SU-DHL-6 (cell line): ENCODE measurements around the gene MCF2L2.

Experiments
- H2AFZ ChIP-seq: fragments of 200-600 bp; sonication (generic); 2 replicates; pipeline ENCODE4 v1.6.1; 2014; ENCODE audit warnings: low read depth, mild to moderate bottlenecking, moderate library complexity, mixed read lengths, antibody characterized with exemption, low read length; ENCODE audit not compliant: severe bottlenecking
- H3F3A ChIP-seq: fragments of 200-600 bp; shearing (Covaris generic); 2 replicates; pipeline ENCODE4 v1.6.0; 2016; ENCODE audit warnings: antibody characterized with exemption, mild to moderate bottlenecking; ENCODE audit not compliant: insufficient read depth
- H3K27ac ChIP-seq: fragments of 200-600 bp; sonication (generic); 2 replicates; pipeline ENCODE4 v1.5.1; 2016; ENCODE audit warnings: low read depth, mild to moderate bottlenecking, low read length, moderate library complexity, mixed read lengths
- H3K27me3 ChIP-seq: fragments of 200-600 bp; sonication (generic), shearing (Covaris generic); 2 replicates; pipeline ENCODE4 v1.6.0; 2014; ENCODE audit warnings: mild to moderate bottlenecking, low read length
- H3K36me3 ChIP-seq: fragments of 200-600 bp; sonication (generic); 2 replicates; pipeline ENCODE4 v1.6.1; 2014; ENCODE audit warnings: mild to moderate bottlenecking, low read length, mixed read lengths
- H3K4me2 ChIP-seq: fragments of 300-600, 200-600 bp; shearing (Covaris generic), sonication (generic); 2 replicates; pipeline ENCODE4 v1.6.0; 2014; ENCODE audit warnings: low read length, low read depth, mild to moderate bottlenecking; ENCODE audit not compliant: poor library complexity, severe bottlenecking
- H3K4me3 ChIP-seq: fragments of 200-600 bp; sonication (generic); 2 replicates; pipeline ENCODE4 v1.5.1; 2014; ENCODE audit warnings: antibody characterized with exemption, low read length, mild to moderate bottlenecking, mixed read lengths; ENCODE audit not compliant: insufficient read depth, poor library complexity, severe bottlenecking
- H3K79me2 ChIP-seq: fragments of 200-600 bp; sonication (generic); 2 replicates; pipeline ENCODE4 v1.6.1; 2014; ENCODE audit warnings: mild to moderate bottlenecking, low read length, moderate library complexity; ENCODE audit not compliant: insufficient read depth
- H3K9ac ChIP-seq: fragments of 200-600 bp; sonication (generic); 2 replicates; pipeline ENCODE4 v1.7.0; 2014; ENCODE audit warnings: mild to moderate bottlenecking, low read length
- H3K9me2 ChIP-seq: fragments of 200-600 bp; sonication (generic); replicated peaks from 2 replicates; pipeline ENCODE4 v1.6.1; 2014; ENCODE audit warnings: low read length; ENCODE audit not compliant: insufficient read depth
- H3K9me3 ChIP-seq: fragments of 200-600 bp; sonication (generic); 2 replicates; pipeline ENCODE4 v1.6.1; 2014; ENCODE audit warnings: low read length, mixed read lengths; ENCODE audit not compliant: insufficient read depth
- H4K20me1 ChIP-seq: fragments of 200-600 bp; sonication (generic); 2 replicates; pipeline ENCODE4 v1.6.1; 2014; ENCODE audit warnings: low read depth, mild to moderate bottlenecking, antibody characterized with exemption, low read length, moderate library complexity, mixed read lengths
- CTCF ChIP-seq: fragments of 200-600 bp; sonication (generic); IDR thresholded peaks from one replicate; pipeline ENCODE4 v1.5.1; 2017; ENCODE audit warnings: antibody characterized with exemption, mild to moderate bottlenecking, low read length, moderate library complexity; ENCODE audit not compliant: insufficient read depth, poor library complexity, severe bottlenecking
- EZH2phosphoT487 ChIP-seq: fragments of 200-600 bp; sonication (generic), shearing (Covaris generic); conservative IDR thresholded peaks from 2 replicates; pipeline ENCODE4 v1.6.1; 2018; ENCODE audit warnings: mild to moderate bottlenecking, antibody characterized with exemption, low read length, moderate library complexity, mixed read lengths

The MCF2L2 gene

GRCh38 chr3:183296944-183297343 lies 131.5 kb downstream of the MCF2L2 start:
- Histone ChIP-seq H3K27ac (no peak overlapping the region), H3K4me2 (no peak overlapping the region)

DNA sequence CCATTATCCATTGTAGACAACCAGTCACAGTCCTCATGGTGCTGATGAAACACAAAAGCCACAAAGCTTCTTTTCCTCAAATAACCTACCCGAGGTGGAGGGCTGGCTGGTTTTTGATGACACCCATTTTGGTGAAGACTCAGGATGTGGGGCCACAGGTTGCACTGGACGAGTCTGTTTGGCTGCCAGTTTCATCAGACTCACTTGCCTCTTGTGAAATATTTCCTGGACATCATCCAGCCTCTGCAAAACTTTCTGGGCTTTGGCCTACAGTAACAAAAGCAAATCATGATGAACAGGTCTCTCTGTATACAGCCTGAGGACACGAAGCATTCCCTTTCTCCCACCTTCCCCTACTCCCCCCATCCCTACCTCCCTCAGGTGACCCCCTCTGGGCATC lies 133.2 kb downstream of the MCF2L2 start:
- H3K4me2 ChIP-seq, result no peak overlapping the region
- H3F3A ChIP-seq, result no peaks in the 10 kb centered on the region
- H3K36me3 ChIP-seq, result no peaks in the 10 kb centered on the region
- H3K9me3 ChIP-seq, result no peaks in the 10 kb centered on the region
- no peak overlapping the region for H3K27ac ChIP-seq
- no peaks in the 10 kb centered on the region for H3K27me3 ChIP-seq
- no peak overlapping the region for H3K4me3 ChIP-seq
- H2AFZ ChIP-seq, result no peak overlapping the region
- no peaks in the 10 kb centered on the region for H4K20me1 ChIP-seq
- H3K9ac ChIP-seq, result no peak overlapping the region
- TF ChIP-seq EZH2phosphoT487, result no peak
- no peak for TF ChIP-seq CTCF
- no peaks in the 10 kb centered on the region for H3K9me2 ChIP-seq
- H3K79me2 ChIP-seq, result no peaks in the 10 kb centered on the region

More at GRCh38 chr3:183296944-183297343, 131.5 kb downstream of the MCF2L2 start:
- Histone ChIP-seq H3F3A (no peaks in the 10 kb centered on the region), H3K79me2 (no peaks in the 10 kb centered on the region), H3K9me3 (no peaks in the 10 kb centered on the region), H3K36me3 (no peaks in the 10 kb centered on the region), H2AFZ (no peak overlapping the region), H3K9ac (no peak overlapping the region), H3K27me3 (no peaks in the 10 kb centered on the region), H4K20me1 (no peaks in the 10 kb centered on the region), H3K9me2 (no peaks in the 10 kb centered on the region), H3K4me3 (no peak overlapping the region)
- TF ChIP-seq EZH2phosphoT487, result no peak
- TF ChIP-seq CTCF, result no peak

DNA sequence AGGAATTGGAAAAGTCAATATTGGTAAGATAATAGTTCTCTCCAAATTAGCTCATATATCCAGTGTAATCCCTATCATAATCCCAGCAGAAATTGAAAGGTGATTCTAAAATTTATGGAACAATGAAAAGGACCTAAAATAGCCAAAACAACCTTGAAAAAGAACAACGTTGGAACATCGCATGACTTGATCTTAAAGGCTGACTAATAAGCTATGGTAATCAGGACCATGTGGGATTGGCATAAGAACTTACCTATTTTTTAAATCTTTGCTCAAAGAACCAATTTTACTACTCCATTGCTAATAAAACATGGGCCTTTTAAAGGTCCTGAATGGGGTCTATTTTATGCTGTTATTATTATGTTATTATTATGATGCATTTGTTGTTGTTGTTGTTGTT lies 134.5 kb downstream of the MCF2L2 start:
- H3K9me3 ChIP-seq, result no peaks in the 10 kb centered on the region
- no peak overlapping the region for H3K4me3 ChIP-seq
- no peaks in the 10 kb centered on the region for H3F3A ChIP-seq
- H3K27ac ChIP-seq, result no peak overlapping the region
- H2AFZ ChIP-seq, result no peak overlapping the region
- no peaks in the 10 kb centered on the region for H3K9me2 ChIP-seq
- no peaks in the 10 kb centered on the region for H3K79me2 ChIP-seq
- TF ChIP-seq CTCF (no peak), EZH2phosphoT487 (no peak)
- H3K27me3 ChIP-seq, result no peaks in the 10 kb centered on the region
- no peaks in the 10 kb centered on the region for H3K36me3 ChIP-seq
- H3K9ac ChIP-seq, result no peak overlapping the region
- no peak overlapping the region for H3K4me2 ChIP-seq
- H4K20me1 ChIP-seq, result no peaks in the 10 kb centered on the region
